ENCODE measurements around the gene CCDC149.

GRCh38 chr4:24913119-24913485 is 260 bp upstream of the CCDC149 start:
- no peak for TF ChIP-seq CTCF (conservative IDR thresholded peaks at IDR 0.05; ENCODE audit: low read depth, low read length)
- TF ChIP-seq EZH2phosphoT487 (IDR thresholded peaks at IDR 0.05; ENCODE audit: borderline replicate concordance, low read length): no peak
- no peak for TF ChIP-seq EZH2 (IDR thresholded peaks at IDR 0.05; ENCODE audit: low read length, unreplicated experiment)
